A549 (cell line): ENCODE data around the gene RAX2.

Experiments used
- CEBPB ChIP-seq, 2 experiments: fragments of >200 bp in 1 of 2; sonication (Bioruptor Twin) in 1 of 2; formaldehyde crosslinking in 1 of 2; IDR thresholded peaks; 2 replicates each; pipeline ENCODE4 v1.6.1; 2012 to 2016
- CTCF ChIP-seq: fragments of >200 bp; sonication (Bioruptor Twin); formaldehyde crosslinking; IDR thresholded peaks from 3 replicates; pipeline ENCODE4 v1.5.1; 2016
- EP300 ChIP-seq, 2 experiments: fragments of >200 bp; sonication (Bioruptor Twin); formaldehyde crosslinking; IDR thresholded peaks; 2 replicates in 1 of 2; 3 replicates in 1 of 2; pipeline ENCODE4 v1.6.1; 2016 to 2017
- ESRRA ChIP-seq: fragments of 150-350 bp; IDR thresholded peaks from 2 replicates; pipeline ENCODE4 v1.6.1; 2014; ENCODE audit warnings: mild to moderate bottlenecking, low read length, borderline replicate concordance
- JUNB ChIP-seq: fragments of >200 bp; sonication (Bioruptor Twin); formaldehyde crosslinking; IDR thresholded peaks from 2 replicates; pipeline ENCODE4 v1.6.1; 2016
- POLR2A ChIP-seq: IDR thresholded peaks from 2 replicates; pipeline ENCODE4 v1.6.1; 2012; ENCODE audit warnings: mild to moderate bottlenecking, low read length
- TF ChIP-seq, protein P1 (sequence below): IDR thresholded peaks from 2 replicates; pipeline ENCODE4 v1.6.1; 2012; ENCODE audit warnings: low read depth, borderline replicate concordance

DNA sequence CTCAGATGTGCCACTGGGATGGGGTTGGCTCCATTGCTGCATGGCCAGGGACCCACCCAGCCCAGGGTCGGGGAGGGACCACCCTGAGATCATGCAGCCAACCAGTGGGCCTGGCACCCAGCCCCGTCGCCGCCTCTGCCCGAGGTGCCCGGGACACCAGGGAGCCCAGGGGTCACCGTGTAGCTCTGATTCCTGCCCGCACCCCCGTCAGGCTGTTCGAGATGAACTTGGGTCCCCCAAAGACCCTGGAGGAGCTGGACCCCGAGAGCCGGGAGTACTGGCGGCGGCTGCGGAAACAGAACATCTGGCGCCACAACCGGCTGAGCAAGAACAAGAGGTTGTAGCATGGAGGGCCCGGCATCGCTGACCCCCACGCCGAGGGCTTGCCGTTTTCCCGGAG is 5.0 kb downstream of the RAX2 start:
- TF ChIP-seq JUNB = no peak
- TF ChIP-seq CTCF = no peak
- no peak for TF ChIP-seq EP300 (IDR thresholded peaks at IDR 0.05)
- TF ChIP-seq, protein P1, sequence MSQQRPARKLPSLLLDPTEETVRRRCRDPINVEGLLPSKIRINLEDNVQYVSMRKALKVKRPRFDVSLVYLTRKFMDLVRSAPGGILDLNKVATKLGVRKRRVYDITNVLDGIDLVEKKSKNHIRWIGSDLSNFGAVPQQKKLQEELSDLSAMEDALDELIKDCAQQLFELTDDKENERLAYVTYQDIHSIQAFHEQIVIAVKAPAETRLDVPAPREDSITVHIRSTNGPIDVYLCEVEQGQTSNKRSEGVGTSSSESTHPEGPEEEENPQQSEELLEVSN = no peak
- TF ChIP-seq CEBPB (IDR thresholded peaks at IDR 0.05) = no peak
- TF ChIP-seq POLR2A = no peak
- TF ChIP-seq ESRRA = no peak
